GM19467 (cell line): ENCODE results near the gene NLGN1.
"Not testable (repeated sequence)": the region's sequence is repeated elsewhere in the genome, so short reads cannot be mapped to it uniquely, and the experiment has no call there.

Experiments used
- ATAC-seq: cut with Tn5 transposase; IDR thresholded peaks from one replicate; pipeline ENCODE4 v1.9.1; 2021; ENCODE audit warnings: mild to moderate bottlenecking, moderate library complexity; ENCODE audit not compliant: unreplicated experiment

The NLGN1 gene

GRCh38 chr3:173397161-173398110, at the start of gene NLGN1:
Gene NLGN1 (plus strand): TSS chr3:173397744.
- ATAC-seq: no peak

- no peak for ATAC-seq
Measured at GRCh38 chr3:173351886-173352285, 45.7 kb upstream of the NLGN1 start.

- ATAC-seq: not testable (repeated sequence)
Measured at GRCh38 chr3:173353137-173353536, 44.4 kb upstream of the NLGN1 start.

GRCh38 chr3:173354124-173354523, 43.4 kb upstream of the NLGN1 start:
- ATAC-seq: no peak

GRCh38 chr3:173371848-173372487, 25.6 kb upstream of the NLGN1 start:
- ATAC-seq: no peak

- ATAC-seq: no peak
Measured at GRCh38 chr3:173380681-173381080, 16.9 kb upstream of the NLGN1 start.

- ATAC-seq: not testable (repeated sequence)
Measured at GRCh38 chr3:173381936-173382335, 15.6 kb upstream of the NLGN1 start.

GRCh38 chr3:173395073-173395411, 2.5 kb upstream of the NLGN1 start:
- ATAC-seq: peak; percentile 30

- peak; percentile 95 for ATAC-seq
Measured at GRCh38 chr3:173395412-173396181, 1.9 kb upstream of the NLGN1 start.

- ATAC-seq: no peak
Measured at GRCh38 chr3:173396191-173397041, 1.1 kb upstream of the NLGN1 start.

- ATAC-seq: no peak
Measured at GRCh38 chr3:173398111-173398479, 551 bp downstream of the NLGN1 start.

GRCh38 chr3:173399044-173399443, 1.5 kb downstream of the NLGN1 start:
- ATAC-seq: no peak

- no peak for ATAC-seq
Measured at GRCh38 chr3:173401369-173401768, 3.8 kb downstream of the NLGN1 start.

- no peak for ATAC-seq
Measured at GRCh38 chr3:173402656-173403055, 5.1 kb downstream of the NLGN1 start.

GRCh38 chr3:173403376-173403775, 5.8 kb downstream of the NLGN1 start:
- no peak for ATAC-seq

GRCh38 chr3:173404156-173404555, 6.6 kb downstream of the NLGN1 start:
- ATAC-seq: no peak

- no peak for ATAC-seq
Measured at GRCh38 chr3:173410436-173410835, 12.9 kb downstream of the NLGN1 start.

- no peak for ATAC-seq
Measured at GRCh38 chr3:173410849-173411248, 13.3 kb downstream of the NLGN1 start.

GRCh38 chr3:173411375-173411973, 13.9 kb downstream of the NLGN1 start:
- ATAC-seq: no peak

GRCh38 chr3:173416070-173416469, 18.5 kb downstream of the NLGN1 start:
- no peak for ATAC-seq
